ENCODE results near the gene TADA1. TPM values are rescaled to one million over a fixed set of nuclear protein-coding genes. Genes with fewer than 3 reads are reported as not detected.

The TADA1 gene
- total RNA-seq, 1 donor from 2014 or later: 24.1 TPM

GRCh38 chr1:166843769-166844596 lies 32.1 kb downstream of the TADA1 start:
- no peak overlapping the region for H3K27ac Mint-ChIP-seq (ENCODE audit: unreplicated experiment)
- no peak for TF ChIP-seq CTCF (conservative IDR thresholded peaks at IDR 0.05)
- no peaks in the 10 kb centered on the region for H3K27me3 Mint-ChIP-seq (ENCODE audit: low read depth)
- peaks cover 38% of the 10 kb centered on the region for H3K36me3 Mint-ChIP-seq (ENCODE audit: low read depth)
- no peak for DNase-seq (ENCODE audit: low read depth, low spot score)
- H3K4me1 Mint-ChIP-seq: peaks cover 30% of the 10 kb centered on the region
- peak overlapping the region; percentile 24 for H3K4me3 Mint-ChIP-seq
- H3K9me3 Mint-ChIP-seq: no peaks in the 10 kb centered on the region

GRCh38 chr1:166843322-166843721 lies 32.7 kb downstream of the TADA1 start:
- H3K27me3 Mint-ChIP-seq (ENCODE audit: low read depth): no peaks in the 10 kb centered on the region
- no peak for TF ChIP-seq CTCF (conservative IDR thresholded peaks at IDR 0.05)
- no peak overlapping the region for H3K4me3 Mint-ChIP-seq
- H3K4me1 Mint-ChIP-seq: peaks cover 36% of the 10 kb centered on the region
- no peak for DNase-seq (ENCODE audit: low read depth, low spot score)
- no peak overlapping the region for H3K27ac Mint-ChIP-seq (ENCODE audit: unreplicated experiment)
- H3K9me3 Mint-ChIP-seq: peaks cover 3% of the 10 kb centered on the region
- H3K36me3 Mint-ChIP-seq (ENCODE audit: low read depth): peaks cover 34% of the 10 kb centered on the region

- DNase-seq (ENCODE audit: low read depth, low spot score): no peak
- peaks cover 5% of the 10 kb centered on the region for H3K9me3 Mint-ChIP-seq
- H3K4me3 Mint-ChIP-seq: peak overlapping the region; percentile 94
- H3K27me3 Mint-ChIP-seq (ENCODE audit: low read depth): peaks cover 2% of the 10 kb centered on the region
- peaks cover 37% of the 10 kb centered on the region for H3K4me1 Mint-ChIP-seq
- TF ChIP-seq CTCF (conservative IDR thresholded peaks at IDR 0.05): no peak
- no peak overlapping the region for H3K27ac Mint-ChIP-seq (ENCODE audit: unreplicated experiment)
- peaks cover 20% of the 10 kb centered on the region for H3K36me3 Mint-ChIP-seq (ENCODE audit: low read depth)
Measured at GRCh38 chr1:166840309-166841274, 35.5 kb downstream of the TADA1 start.

GRCh38 chr1:166839600-166840308 lies 36.3 kb downstream of the TADA1 start:
- H3K27me3 Mint-ChIP-seq (ENCODE audit: low read depth): peaks cover 2% of the 10 kb centered on the region
- H3K9me3 Mint-ChIP-seq: peaks cover 5% of the 10 kb centered on the region
- DNase-seq (ENCODE audit: low read depth, low spot score): peak; percentile 29
- H3K4me1 Mint-ChIP-seq: peaks cover 37% of the 10 kb centered on the region
- H3K27ac Mint-ChIP-seq (ENCODE audit: unreplicated experiment): no peak overlapping the region
- peak overlapping the region; percentile 94 for H3K4me3 Mint-ChIP-seq
- peak; percentile 40 for TF ChIP-seq CTCF (conservative IDR thresholded peaks at IDR 0.05)
- peaks cover 19% of the 10 kb centered on the region for H3K36me3 Mint-ChIP-seq (ENCODE audit: low read depth)

Measured in neural crest cell (in vitro differentiated cells).